ENCODE results near the gene KDM4C. TPM values are rescaled to one million over a fixed set of nuclear protein-coding genes. Genes with fewer than 3 reads are reported as not detected.

The KDM4C gene
- total and polyA plus RNA-seq, 2 of the 13 experiments (the other 11 are each of a cell fraction or from before 2014, with no cell fraction given): 19.4 to 23.6 TPM

- DNase-seq (ENCODE audit: low spot score): no peak
- Histone ChIP-seq H3K4me2 (ENCODE audit: low read depth, low read length) (no peak overlapping the region), H3K4me1 (ENCODE audit: insufficient read depth, low read length) (peaks cover 22% of the 10 kb centered on the region), H3K4me3 (replicated peaks in 1 of 3; ENCODE audit: insufficient read depth in 1 of 3, low read depth in 2 of 3, low read length in 3 of 3) (no peak overlapping the region), H3K36me3 (replicated peaks in 1 of 2; ENCODE audit: control insufficient read depth in 1 of 2, insufficient read depth in 2 of 2, low read length in 2 of 2) (0 out of 5 replicates have a peak, but pooled peaks cover 1 to 4% of the 10 kb centered on the region in 2 experiments), H3K27ac (ENCODE audit: extremely low read length, insufficient read depth, low read length) (no peak overlapping the region), H3K9ac (ENCODE audit: insufficient read depth, low read depth, low read length) (no peak overlapping the region), H3K9me3 (ENCODE audit: low read length) (no peaks in the 10 kb centered on the region), H3K79me2 (ENCODE audit: insufficient read depth, low read length) (peaks cover 6% of the 10 kb centered on the region), H3K27me3 (ENCODE audit: control insufficient read depth in 1 of 2, insufficient read depth in 2 of 2, low read length in 2 of 2) (no peaks in the 10 kb centered on the region), H4K20me1 (ENCODE audit: insufficient read depth, low read length) (no peaks in the 10 kb centered on the region), H2AFZ (ENCODE audit: low read length) (no peak overlapping the region)
- FAIRE-seq: no peak
- ChIA-PET POLR2A (no interaction called here), CTCF (ENCODE audit: low intra/inter-chr PET ratio, low total read pairs) (no interaction called here)
- no TSS peak for BruUV-seq (replicated peaks)
- intact Hi-C loops (cut with micrococcal nuclease; ENCODE audit: unreplicated experiment): no loop called here
- no peak for ATAC-seq
- in situ Hi-C loops (cut with HindIII; ENCODE audit: extremely low pct_ligation_motif_present, low pct_unique_long_range_greater_than_20kb): no loop called here
- TF ChIP-seq ISL2 (CRISPR knock-in tag; IDR thresholded peaks at IDR 0.05) (no peak), JARID2 (CRISPR knock-in tag; IDR thresholded peaks at IDR 0.05; ENCODE audit: insufficient replicate concordance) (no peak), CAMTA2 (CRISPR knock-in tag; IDR thresholded peaks at IDR 0.05; ENCODE audit: borderline replicate concordance) (no peak), RXRB (CRISPR knock-in tag; IDR thresholded peaks at IDR 0.05; ENCODE audit: borderline replicate concordance) (no peak), ESRRA (CRISPR knock-in tag; IDR thresholded peaks at IDR 0.05; ENCODE audit: low read depth) (no peak), RAD51 (IDR thresholded peaks at IDR 0.05; ENCODE audit: borderline replicate concordance) (no peak), ZNF446 (CRISPR knock-in tag; IDR thresholded peaks at IDR 0.05) (no peak), ZNF234 (CRISPR knock-in tag; conservative IDR thresholded peaks at IDR 0.05) (no peak), ZNF121 (CRISPR knock-in tag; IDR thresholded peaks at IDR 0.05) (no peak), ZFP90 (CRISPR knock-in tag; IDR thresholded peaks at IDR 0.05; ENCODE audit: borderline replicate concordance) (no peak), RARG (CRISPR knock-in tag; IDR thresholded peaks at IDR 0.05; ENCODE audit: low read depth) (no peak), ATF4 (CRISPR knock-in tag; IDR thresholded peaks at IDR 0.05) (no peak), KDM3A (CRISPR knock-in tag; IDR thresholded peaks at IDR 0.05; ENCODE audit: low read depth) (no peak), ZNF7 (CRISPR knock-in tag; IDR thresholded peaks at IDR 0.05) (no peak)
- TF ChIP-seq, protein P1, sequence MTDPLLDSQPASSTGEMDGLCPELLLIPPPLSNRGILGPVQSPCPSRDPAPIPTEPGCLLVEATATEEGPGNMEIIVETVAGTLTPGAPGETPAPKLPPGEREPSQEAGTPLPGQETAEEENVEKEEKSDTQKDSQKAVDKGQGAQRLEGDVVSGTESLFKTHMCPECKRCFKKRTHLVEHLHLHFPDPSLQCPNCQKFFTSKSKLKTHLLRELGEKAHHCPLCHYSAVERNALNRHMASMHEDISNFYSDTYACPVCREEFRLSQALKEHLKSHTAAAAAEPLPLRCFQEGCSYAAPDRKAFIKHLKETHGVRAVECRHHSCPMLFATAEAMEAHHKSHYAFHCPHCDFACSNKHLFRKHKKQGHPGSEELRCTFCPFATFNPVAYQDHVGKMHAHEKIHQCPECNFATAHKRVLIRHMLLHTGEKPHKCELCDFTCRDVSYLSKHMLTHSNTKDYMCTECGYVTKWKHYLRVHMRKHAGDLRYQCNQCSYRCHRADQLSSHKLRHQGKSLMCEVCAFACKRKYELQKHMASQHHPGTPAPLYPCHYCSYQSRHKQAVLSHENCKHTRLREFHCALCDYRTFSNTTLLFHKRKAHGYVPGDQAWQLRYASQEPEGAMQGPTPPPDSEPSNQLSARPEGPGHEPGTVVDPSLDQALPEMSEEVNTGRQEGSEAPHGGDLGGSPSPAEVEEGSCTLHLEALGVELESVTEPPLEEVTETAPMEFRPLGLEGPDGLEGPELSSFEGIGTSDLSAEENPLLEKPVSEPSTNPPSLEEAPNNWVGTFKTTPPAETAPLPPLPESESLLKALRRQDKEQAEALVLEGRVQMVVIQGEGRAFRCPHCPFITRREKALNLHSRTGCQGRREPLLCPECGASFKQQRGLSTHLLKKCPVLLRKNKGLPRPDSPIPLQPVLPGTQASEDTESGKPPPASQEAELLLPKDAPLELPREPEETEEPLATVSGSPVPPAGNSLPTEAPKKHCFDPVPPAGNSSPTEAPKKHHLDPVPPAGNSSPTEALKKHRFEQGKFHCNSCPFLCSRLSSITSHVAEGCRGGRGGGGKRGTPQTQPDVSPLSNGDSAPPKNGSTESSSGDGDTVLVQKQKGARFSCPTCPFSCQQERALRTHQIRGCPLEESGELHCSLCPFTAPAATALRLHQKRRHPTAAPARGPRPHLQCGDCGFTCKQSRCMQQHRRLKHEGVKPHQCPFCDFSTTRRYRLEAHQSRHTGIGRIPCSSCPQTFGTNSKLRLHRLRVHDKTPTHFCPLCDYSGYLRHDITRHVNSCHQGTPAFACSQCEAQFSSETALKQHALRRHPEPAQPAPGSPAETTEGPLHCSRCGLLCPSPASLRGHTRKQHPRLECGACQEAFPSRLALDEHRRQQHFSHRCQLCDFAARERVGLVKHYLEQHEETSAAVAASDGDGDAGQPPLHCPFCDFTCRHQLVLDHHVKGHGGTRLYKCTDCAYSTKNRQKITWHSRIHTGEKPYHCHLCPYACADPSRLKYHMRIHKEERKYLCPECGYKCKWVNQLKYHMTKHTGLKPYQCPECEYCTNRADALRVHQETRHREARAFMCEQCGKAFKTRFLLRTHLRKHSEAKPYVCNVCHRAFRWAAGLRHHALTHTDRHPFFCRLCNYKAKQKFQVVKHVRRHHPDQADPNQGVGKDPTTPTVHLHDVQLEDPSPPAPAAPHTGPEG (CRISPR knock-in tag; IDR thresholded peaks at IDR 0.05): no peak
- TF ChIP-seq, protein P2, sequence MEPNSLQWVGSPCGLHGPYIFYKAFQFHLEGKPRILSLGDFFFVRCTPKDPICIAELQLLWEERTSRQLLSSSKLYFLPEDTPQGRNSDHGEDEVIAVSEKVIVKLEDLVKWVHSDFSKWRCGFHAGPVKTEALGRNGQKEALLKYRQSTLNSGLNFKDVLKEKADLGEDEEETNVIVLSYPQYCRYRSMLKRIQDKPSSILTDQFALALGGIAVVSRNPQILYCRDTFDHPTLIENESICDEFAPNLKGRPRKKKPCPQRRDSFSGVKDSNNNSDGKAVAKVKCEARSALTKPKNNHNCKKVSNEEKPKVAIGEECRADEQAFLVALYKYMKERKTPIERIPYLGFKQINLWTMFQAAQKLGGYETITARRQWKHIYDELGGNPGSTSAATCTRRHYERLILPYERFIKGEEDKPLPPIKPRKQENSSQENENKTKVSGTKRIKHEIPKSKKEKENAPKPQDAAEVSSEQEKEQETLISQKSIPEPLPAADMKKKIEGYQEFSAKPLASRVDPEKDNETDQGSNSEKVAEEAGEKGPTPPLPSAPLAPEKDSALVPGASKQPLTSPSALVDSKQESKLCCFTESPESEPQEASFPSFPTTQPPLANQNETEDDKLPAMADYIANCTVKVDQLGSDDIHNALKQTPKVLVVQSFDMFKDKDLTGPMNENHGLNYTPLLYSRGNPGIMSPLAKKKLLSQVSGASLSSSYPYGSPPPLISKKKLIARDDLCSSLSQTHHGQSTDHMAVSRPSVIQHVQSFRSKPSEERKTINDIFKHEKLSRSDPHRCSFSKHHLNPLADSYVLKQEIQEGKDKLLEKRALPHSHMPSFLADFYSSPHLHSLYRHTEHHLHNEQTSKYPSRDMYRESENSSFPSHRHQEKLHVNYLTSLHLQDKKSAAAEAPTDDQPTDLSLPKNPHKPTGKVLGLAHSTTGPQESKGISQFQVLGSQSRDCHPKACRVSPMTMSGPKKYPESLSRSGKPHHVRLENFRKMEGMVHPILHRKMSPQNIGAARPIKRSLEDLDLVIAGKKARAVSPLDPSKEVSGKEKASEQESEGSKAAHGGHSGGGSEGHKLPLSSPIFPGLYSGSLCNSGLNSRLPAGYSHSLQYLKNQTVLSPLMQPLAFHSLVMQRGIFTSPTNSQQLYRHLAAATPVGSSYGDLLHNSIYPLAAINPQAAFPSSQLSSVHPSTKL (CRISPR knock-in tag; IDR thresholded peaks at IDR 0.05): no peak
Observed at GRCh38 chr9:6930827-6931226, 173.1 kb downstream of the KDM4C start.
